HCT116 (cell line): ENCODE results near the gene ANXA6. TPM values are rescaled to one million over a fixed set of nuclear protein-coding genes. Genes with fewer than 3 reads are reported as not detected.

ENCODE experiments used
- ATAC-seq: fragments of 200-7000 bp; cut with Tn5 transposase; 2 replicates; pipeline ENCODE4 v1.9.1; 2020; ENCODE audit warnings: mild to moderate bottlenecking, moderate library complexity
- BruUV-seq: library from RNA; stranded (reverse); fragments of 400-500 nt; replicated peaks from 2 replicates; lab custom pipeline; 2021; lab: Mats Ljungman, UMichigan
- CTCF ChIA-PET: fragments of 300-600 bp; sonication (Branson Sonifier 250); formaldehyde crosslinking; loops from one replicate; lab custom pipeline; 2021; ENCODE audit warnings: antibody characterized with exemption; lab: Charles Lee
- POLR2A ChIA-PET: fragments of 300-600, 350-600 bp; sonication (Branson Sonifier 250); formaldehyde crosslinking; loops from one replicate; lab custom pipeline; 2021; ENCODE audit warnings: antibody characterized with exemption; lab: Charles Lee
- RAD21 ChIA-PET, 2 experiments: fragments of 300-600 bp; sonication (Branson Sonifier 250); formaldehyde crosslinking; loops; one replicate each; lab custom pipeline; 2023; ENCODE audit warnings: low total read pairs in 2 of 2; ENCODE audit not compliant: uncharacterized antibody in 2 of 2, unreplicated experiment in 2 of 2, low non-redundant PET in 1 of 2; lab: Charles Lee
- DNase-seq: peaks from one replicate; pipeline ENCODE4 v3.0.0-alpha.2; 2010; ENCODE audit warnings: low read depth, low spot score
- H2AFZ ChIP-seq: fragments of 200-600 bp; shearing (Covaris generic), sonication (generic); 2 replicates; pipeline ENCODE4 v1.6.1; 2017; ENCODE audit warnings: low read depth, mixed run types, mixed read lengths, antibody characterized with exemption, low read length; ENCODE audit not compliant: poor library complexity, severe bottlenecking
- H3K27ac ChIP-seq: 2 replicates; pipeline ENCODE4 v1.5.1; 2012; ENCODE audit warnings: low read depth, low read length
- H3K27me3 ChIP-seq: fragments of 200-600 bp; sonication (generic); 2 replicates; pipeline ENCODE4 v1.6.1; 2016; ENCODE audit warnings: mixed run types, low read length, mixed read lengths; ENCODE audit not compliant: insufficient read depth
- H3K36me3 ChIP-seq, 2 experiments: fragments of 200-500 bp in 1 of 2; fragments of 200-600 bp in 1 of 2; sonication (Bioruptor generic) in 1 of 2; sonication (generic) in 1 of 2; 2 replicates each; pipeline versions ENCODE4 v1.5.1 to v1.6.1; 2014 to 2016; ENCODE audit warnings: low read length in 2 of 2, inconsistent platforms in 1 of 2, mixed read lengths in 1 of 2, mixed run types in 1 of 2; ENCODE audit not compliant: insufficient read depth in 2 of 2, control insufficient read depth in 1 of 2
- H3K4me1 ChIP-seq, 2 experiments: fragments of 200-600 bp in 1 of 2; sonication (generic) in 1 of 2; 2 replicates each; pipeline versions ENCODE4 v1.5.1 to v1.6.1; 2012 to 2017; ENCODE audit warnings: low read length in 2 of 2, inconsistent platforms in 1 of 2, mild to moderate bottlenecking in 1 of 2, mixed read lengths in 1 of 2, mixed run types in 1 of 2, moderate library complexity in 1 of 2; ENCODE audit not compliant: insufficient read depth in 2 of 2, control insufficient read depth in 1 of 2
- H3K4me2 ChIP-seq: fragments of 200-600 bp; sonication (generic); 2 replicates; pipeline ENCODE4 v1.6.1; 2017; ENCODE audit warnings: mixed run types, low read length, mixed read lengths
- H3K4me3 ChIP-seq, 2 experiments: fragments of 200-600 bp in 1 of 2; sonication (generic) in 1 of 2; replicated peaks in 1 of 2; 2 replicates each; pipeline ENCODE4 v1.5.1; 2011 to 2016; ENCODE audit warnings: low read length in 2 of 2, control low read depth in 1 of 2, low read depth in 1 of 2, mild to moderate bottlenecking in 1 of 2, mixed read lengths in 1 of 2, mixed run types in 1 of 2
- H3K79me2 ChIP-seq: fragments of 200-600 bp; sonication (generic); 2 replicates; pipeline ENCODE4 v1.6.1; 2017; ENCODE audit warnings: mild to moderate bottlenecking, mixed run types, low read length, moderate library complexity, mixed read lengths; ENCODE audit not compliant: insufficient read depth
- H3K9ac ChIP-seq: fragments of 200-600 bp; sonication (generic); 2 replicates; pipeline ENCODE4 v1.6.1; 2016; ENCODE audit warnings: low read length, mixed read lengths
- H3K9me2 ChIP-seq: fragments of 200-600 bp; sonication (generic), shearing (Covaris generic); 2 replicates; pipeline ENCODE4 v1.6.1; 2017; ENCODE audit warnings: mixed run types, mild to moderate bottlenecking, moderate library complexity; ENCODE audit not compliant: insufficient read depth
- H3K9me3 ChIP-seq, 2 experiments: fragments of 200-500 bp in 1 of 2; fragments of 200-600 bp in 1 of 2; sonication (Bioruptor generic) in 1 of 2; sonication (generic) in 1 of 2; 2 replicates each; pipeline ENCODE4 v1.6.1; 2014 to 2017; ENCODE audit warnings: low read length in 2 of 2, mixed read lengths in 2 of 2, inconsistent platforms in 1 of 2, low read depth in 1 of 2, mild to moderate bottlenecking in 1 of 2, mixed run types in 1 of 2, moderate library complexity in 1 of 2; ENCODE audit not compliant: control insufficient read depth in 1 of 2, insufficient read depth in 1 of 2
- H4K20me1 ChIP-seq: fragments of 200-600 bp; sonication (generic), shearing (Covaris generic); 2 replicates; pipeline ENCODE4 v1.6.1; 2017; ENCODE audit warnings: mixed run types, mild to moderate bottlenecking, moderate library complexity; ENCODE audit not compliant: insufficient read depth
- ATF3 ChIP-seq: IDR thresholded peaks from 2 replicates; pipeline ENCODE4 v1.6.1; 2012
- CBX3 ChIP-seq: IDR thresholded peaks from 2 replicates; pipeline ENCODE4 v1.6.1; 2012; ENCODE audit warnings: low read depth
- CEBPB ChIP-seq: IDR thresholded peaks from 2 replicates; pipeline ENCODE4 v1.6.1; 2012; ENCODE audit warnings: low read depth
- CTCF ChIP-seq, 3 experiments: fragments of 200-600 bp in 1 of 3; sonication (generic) in 1 of 3; IDR thresholded peaks in 2 of 3; conservative IDR thresholded peaks in 1 of 3; 2 replicates each; pipeline ENCODE4 v1.5.1; 2012 to 2017; ENCODE audit warnings: low read depth in 2 of 3, low read length in 2 of 3, antibody characterized with exemption in 1 of 3, borderline replicate concordance in 1 of 3, control low read depth in 1 of 3, mild to moderate bottlenecking in 1 of 3, mixed read lengths in 1 of 3, mixed run types in 1 of 3, moderate library complexity in 1 of 3; ENCODE audit not compliant: insufficient read depth in 1 of 3
- EGR1 ChIP-seq: IDR thresholded peaks from 2 replicates; pipeline ENCODE4 v1.6.1; 2012; ENCODE audit warnings: low read depth
- ELF1 ChIP-seq: IDR thresholded peaks from 2 replicates; pipeline ENCODE4 v1.6.1; 2012; ENCODE audit warnings: low read depth, borderline replicate concordance
- EZH2 ChIP-seq: fragments of 200-600 bp; sonication (generic); IDR thresholded peaks from 2 replicates; pipeline ENCODE4 v1.6.1; 2017; ENCODE audit warnings: antibody characterized with exemption, mixed run types
- EZH2phosphoT487 ChIP-seq: fragments of 200-600 bp; IDR thresholded peaks from 2 replicates; pipeline ENCODE4 v1.6.1; 2018; ENCODE audit warnings: antibody characterized with exemption, borderline replicate concordance
- FOSL1 ChIP-seq: IDR thresholded peaks from 2 replicates; pipeline ENCODE4 v1.6.1; 2012; ENCODE audit warnings: low read depth
- JUND ChIP-seq: IDR thresholded peaks from 2 replicates; pipeline ENCODE4 v1.6.1; 2012
- MAX ChIP-seq: IDR thresholded peaks from 2 replicates; pipeline ENCODE4 v1.6.1; 2012
- POLR2A ChIP-seq: IDR thresholded peaks from 2 replicates; pipeline ENCODE4 v1.7.0; 2011; ENCODE audit warnings: borderline replicate concordance; ENCODE audit not compliant: insufficient read depth, insufficient read length; ENCODE audit errors: extremely low read depth
- POLR2AphosphoS5 ChIP-seq: IDR thresholded peaks from 2 replicates; pipeline ENCODE4 v1.6.1; 2011; ENCODE audit warnings: mild to moderate bottlenecking, low read depth, low read length, moderate library complexity
- RAD21 ChIP-seq: IDR thresholded peaks from 2 replicates; pipeline ENCODE4 v1.6.1; 2012; ENCODE audit warnings: low read depth, mild to moderate bottlenecking
- REST ChIP-seq: IDR thresholded peaks from 2 replicates; pipeline ENCODE4 v1.6.1; 2012; ENCODE audit warnings: low read depth
- SP1 ChIP-seq: IDR thresholded peaks from 2 replicates; pipeline ENCODE4 v1.6.1; 2012; ENCODE audit warnings: low read depth
- SRF ChIP-seq: IDR thresholded peaks from 2 replicates; pipeline ENCODE4 v1.6.1; 2012; ENCODE audit warnings: low read depth
- YY1 ChIP-seq: IDR thresholded peaks from 2 replicates; pipeline ENCODE4 v1.6.1; 2011; ENCODE audit warnings: low read length, low read depth, moderate library complexity, mild to moderate bottlenecking; ENCODE audit not compliant: insufficient replicate concordance; ENCODE audit errors: extremely low read depth
- ZBTB33 ChIP-seq: IDR thresholded peaks from 2 replicates; pipeline ENCODE4 v1.6.1; 2011; ENCODE audit warnings: mild to moderate bottlenecking, low read length, moderate library complexity; ENCODE audit not compliant: insufficient replicate concordance; ENCODE audit errors: extremely low read depth
- ZNF274 ChIP-seq: fragments of 200-500 bp; sonication (Bioruptor generic); IDR thresholded peaks from 2 replicates; pipeline ENCODE4 v1.6.1; 2014; ENCODE audit warnings: mild to moderate bottlenecking, low read depth, low read length, inconsistent platforms
- intact Hi-C: fragments of 100-400 bp; cut with micrococcal nuclease; formaldehyde crosslinking; loops from 2 replicates; pipeline ENCODE4 v1.10.0; 2022
- total RNA-seq: library from RNA; stranded (reverse); gene quantifications from one replicate; pipeline ENCODE4 v1.2.1, GENCODE V29; 2021; ENCODE audit not compliant: unreplicated experiment

The ANXA6 gene
- total RNA-seq, 1 experiment from 2014 or later = 71.9 TPM

- no peak for TF ChIP-seq REST
- no peak for TF ChIP-seq EZH2phosphoT487
- TF ChIP-seq CBX3 = no peak
- no peak for TF ChIP-seq ELF1
- TF ChIP-seq JUND = no peak
- no peak for TF ChIP-seq POLR2AphosphoS5
- TF ChIP-seq POLR2A = no peak
- no peak for TF ChIP-seq FOSL1
- no peak for TF ChIP-seq RAD21
- no peak for TF ChIP-seq CTCF (IDR thresholded peaks at IDR 0.05 in 2 of 3, conservative IDR thresholded peaks at IDR 0.05 in 1 of 3; ENCODE audit: borderline replicate concordance in 1 of 3, insufficient read depth in 1 of 3, low read depth in 2 of 3, low read length in 2 of 3)
- TF ChIP-seq SP1 = no peak
- no peak for TF ChIP-seq MAX
- TF ChIP-seq SRF = no peak
- TF ChIP-seq YY1 = no peak
- TF ChIP-seq ZBTB33 = no peak
- TF ChIP-seq EGR1 = no peak
- no peak for TF ChIP-seq ZNF274
- TF ChIP-seq ATF3 = no peak
- TF ChIP-seq CEBPB = no peak
- no peak for TF ChIP-seq EZH2
- DNase-seq (no peak), ATAC-seq (no peak)
- no peak overlapping the region for H3K9ac ChIP-seq
- ChIA-PET RAD21 (no interaction called here), POLR2A (no interaction called here), CTCF (no interaction called here)
- no peak overlapping the region for H2AFZ ChIP-seq
- peaks cover 10% of the 10 kb centered on the region for H3K79me2 ChIP-seq
- no peaks in the 10 kb centered on the region for H4K20me1 ChIP-seq
- intact Hi-C loops = no loop called here
- BruUV-seq = no TSS peak
- no peak overlapping the region for H3K27ac ChIP-seq
- H3K9me2 ChIP-seq = no peaks in the 10 kb centered on the region
- H3K4me2 ChIP-seq = no peak overlapping the region
- H3K9me3 ChIP-seq = no peaks in the 10 kb centered on the region
- no peak overlapping the region for H3K4me3 ChIP-seq
- peaks cover 0 to 5% of the 10 kb centered on the region in 2 experiments; a peak in 1 of 4 replicates for H3K36me3 ChIP-seq
- H3K27me3 ChIP-seq = no peaks in the 10 kb centered on the region
- peaks cover 13 to 25% of the 10 kb centered on the region in 2 experiments for H3K4me1 ChIP-seq
Measured at GRCh38 chr5:151066920-151067319, 90.7 kb downstream of the ANXA6 start.
